Right kidney (tissue), 1 donor: ENCODE results near the gene BIRC7.

Source experiments
- DNase-seq: peaks from one replicate; pipeline ENCODE4 v3.0.0-alpha.2; 2016

Gene BIRC7

DNA sequence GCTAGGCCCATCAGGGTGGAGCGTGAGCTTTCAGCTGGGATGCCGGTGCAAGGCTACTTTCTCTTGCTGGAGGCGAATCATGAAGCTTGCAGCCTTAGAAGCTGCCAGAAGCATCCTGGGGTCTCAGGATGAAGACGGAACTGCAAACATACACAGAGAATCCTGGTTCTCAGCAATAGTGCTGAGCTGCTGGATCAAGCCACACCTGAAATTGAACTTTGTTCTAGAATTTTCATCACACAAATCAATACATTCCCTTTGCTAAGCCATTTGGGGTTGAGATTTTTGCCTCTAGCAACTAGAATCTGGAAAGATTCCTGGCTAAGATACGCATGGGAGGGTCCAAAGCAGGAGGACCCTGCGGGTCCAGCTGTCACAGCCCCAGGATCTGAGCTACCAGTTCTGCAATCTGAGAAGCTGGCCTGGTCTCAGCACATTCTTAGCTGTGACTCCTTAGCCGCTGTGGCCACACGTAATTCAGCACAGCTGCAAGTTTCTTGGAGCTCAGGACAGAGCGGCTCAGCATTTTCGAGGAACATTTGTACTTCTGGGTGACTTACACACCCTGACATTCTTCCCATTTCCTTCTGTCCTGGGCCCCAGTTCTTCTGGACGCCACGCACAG is 30.3 kb downstream of the BIRC7 start:
- DNase-seq = no peak

DNA sequence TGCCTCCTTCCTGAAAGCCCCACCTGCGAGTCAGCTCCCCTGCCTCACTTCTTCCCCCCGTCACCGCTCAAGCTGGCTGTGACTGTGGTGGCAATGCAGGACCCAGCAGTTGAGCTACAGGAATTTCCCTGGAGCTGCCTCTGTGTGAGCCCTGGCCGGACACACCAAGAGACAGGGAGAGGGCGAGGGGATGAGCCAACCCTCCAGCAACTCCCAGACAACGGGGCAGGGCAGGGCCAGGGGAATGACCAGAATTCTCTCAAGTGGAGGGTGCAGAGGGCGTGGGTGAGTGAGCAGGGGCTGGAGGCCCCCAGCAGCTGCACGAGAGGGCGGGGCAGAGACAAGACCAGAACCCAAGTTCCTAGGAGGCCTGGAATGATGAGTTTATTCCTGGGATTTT is 32.0 kb downstream of the BIRC7 start:
- no peak for DNase-seq

DNA sequence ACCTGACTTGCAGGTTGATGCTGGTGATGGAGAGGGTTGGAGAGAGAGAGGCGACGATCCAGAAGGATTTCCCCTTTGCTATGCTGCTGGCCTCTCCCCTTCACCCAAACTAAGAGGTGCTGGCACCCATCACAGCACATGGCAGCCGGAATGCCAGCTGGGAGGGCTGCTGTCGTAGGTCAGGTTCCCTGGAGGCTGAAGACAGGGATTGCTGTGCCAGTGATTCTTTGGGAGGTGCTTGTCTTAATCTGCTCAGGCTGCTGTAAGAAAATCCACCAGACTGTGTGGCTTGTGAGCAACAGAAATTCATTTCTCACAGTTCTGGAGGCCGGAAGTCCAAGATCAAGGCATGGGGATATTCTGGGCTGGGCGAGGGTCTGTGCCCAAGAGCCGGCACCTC is 32.6 kb downstream of the BIRC7 start:
- no peak for DNase-seq

DNA sequence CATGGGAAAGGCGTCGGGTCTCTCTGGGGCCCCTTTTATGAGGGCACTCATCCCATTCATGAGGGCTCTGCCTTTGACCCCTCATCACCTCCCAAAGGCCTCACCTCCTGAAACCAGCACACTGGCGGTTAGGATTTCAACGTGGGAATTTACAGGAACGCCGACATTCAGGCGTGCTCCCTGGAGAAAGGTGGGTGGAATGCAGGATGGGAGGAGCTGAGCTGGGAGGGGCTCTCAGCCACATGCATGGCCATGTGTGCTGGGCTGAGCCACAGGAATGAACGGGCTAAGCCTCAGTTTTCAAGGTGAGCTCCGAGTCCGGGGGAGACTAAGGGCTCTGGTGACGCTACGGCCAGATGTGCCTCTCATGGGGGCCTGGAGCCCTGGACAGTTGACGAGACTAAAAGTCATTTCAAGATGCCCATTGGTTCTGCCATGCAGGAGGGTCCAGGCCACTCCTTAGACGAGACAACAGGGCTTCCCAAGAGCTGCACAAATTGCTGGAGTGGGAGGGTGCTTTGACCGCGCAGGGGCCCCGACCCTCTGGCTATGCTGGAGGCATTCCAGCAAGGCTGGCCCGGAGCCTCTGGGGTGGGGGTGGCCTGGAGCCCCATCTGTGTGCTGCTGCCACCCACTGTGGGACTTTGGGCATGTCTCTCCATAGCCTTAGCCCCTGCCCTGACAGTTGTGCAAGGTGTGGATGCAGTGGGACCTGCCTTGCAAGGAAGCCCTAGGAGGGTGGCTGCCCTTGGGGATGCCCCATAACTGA is 33.1 kb downstream of the BIRC7 start:
- no peak for DNase-seq

DNA sequence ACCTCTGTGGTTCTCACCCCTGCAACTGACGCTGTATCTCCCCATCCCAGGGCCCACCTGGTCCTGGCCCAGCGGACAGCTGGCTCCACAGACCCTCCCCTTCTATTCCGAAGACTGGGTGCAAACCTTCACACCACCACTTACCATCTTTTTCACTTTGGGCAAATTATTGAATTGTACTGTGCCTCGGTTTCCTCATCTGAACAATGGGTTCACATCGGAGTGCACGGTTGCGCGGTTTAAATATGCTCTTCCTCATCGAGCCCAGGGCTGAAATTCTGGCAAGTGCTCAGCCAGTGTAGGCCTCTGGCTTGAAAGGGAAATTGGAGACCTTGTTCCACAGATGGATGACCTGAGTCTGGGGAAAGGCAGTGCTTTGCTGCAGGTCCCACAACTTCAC is 34.0 kb downstream of the BIRC7 start:
- no peak for DNase-seq

DNA sequence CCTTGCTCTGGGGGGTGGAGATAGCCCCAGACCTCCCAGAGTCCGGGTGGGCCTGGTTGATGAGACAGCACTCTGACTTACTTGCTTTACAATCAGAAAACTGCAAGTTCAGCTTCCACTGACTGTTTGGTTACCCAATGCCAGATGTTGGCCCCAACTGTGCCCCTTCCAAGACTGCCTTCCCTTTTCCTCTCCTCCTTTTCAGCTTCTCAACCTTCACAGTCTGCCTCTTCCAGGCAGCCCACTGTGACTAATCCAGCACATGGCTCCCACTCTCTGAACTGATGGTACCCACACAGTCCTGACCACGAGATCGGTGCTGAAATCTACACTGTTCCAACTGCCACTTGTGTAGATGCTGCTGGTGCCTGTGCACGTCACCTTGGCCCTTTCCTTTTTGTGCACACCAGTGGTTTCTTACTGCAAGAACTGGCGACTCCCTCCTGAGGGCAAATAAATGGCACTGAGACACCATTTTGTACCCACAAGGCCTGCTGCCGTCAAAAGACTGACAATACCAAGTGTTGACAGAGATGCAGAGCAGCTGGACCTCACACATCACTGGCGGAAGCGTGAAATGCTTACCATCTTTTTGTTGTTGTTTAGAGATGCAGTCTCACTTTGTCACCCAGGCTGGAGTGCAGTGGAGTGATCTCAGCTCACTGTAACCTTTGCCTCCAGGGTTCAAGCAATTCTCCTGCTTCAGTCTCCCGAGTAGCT is 35.1 kb downstream of the BIRC7 start:
- no peak for DNase-seq

DNA sequence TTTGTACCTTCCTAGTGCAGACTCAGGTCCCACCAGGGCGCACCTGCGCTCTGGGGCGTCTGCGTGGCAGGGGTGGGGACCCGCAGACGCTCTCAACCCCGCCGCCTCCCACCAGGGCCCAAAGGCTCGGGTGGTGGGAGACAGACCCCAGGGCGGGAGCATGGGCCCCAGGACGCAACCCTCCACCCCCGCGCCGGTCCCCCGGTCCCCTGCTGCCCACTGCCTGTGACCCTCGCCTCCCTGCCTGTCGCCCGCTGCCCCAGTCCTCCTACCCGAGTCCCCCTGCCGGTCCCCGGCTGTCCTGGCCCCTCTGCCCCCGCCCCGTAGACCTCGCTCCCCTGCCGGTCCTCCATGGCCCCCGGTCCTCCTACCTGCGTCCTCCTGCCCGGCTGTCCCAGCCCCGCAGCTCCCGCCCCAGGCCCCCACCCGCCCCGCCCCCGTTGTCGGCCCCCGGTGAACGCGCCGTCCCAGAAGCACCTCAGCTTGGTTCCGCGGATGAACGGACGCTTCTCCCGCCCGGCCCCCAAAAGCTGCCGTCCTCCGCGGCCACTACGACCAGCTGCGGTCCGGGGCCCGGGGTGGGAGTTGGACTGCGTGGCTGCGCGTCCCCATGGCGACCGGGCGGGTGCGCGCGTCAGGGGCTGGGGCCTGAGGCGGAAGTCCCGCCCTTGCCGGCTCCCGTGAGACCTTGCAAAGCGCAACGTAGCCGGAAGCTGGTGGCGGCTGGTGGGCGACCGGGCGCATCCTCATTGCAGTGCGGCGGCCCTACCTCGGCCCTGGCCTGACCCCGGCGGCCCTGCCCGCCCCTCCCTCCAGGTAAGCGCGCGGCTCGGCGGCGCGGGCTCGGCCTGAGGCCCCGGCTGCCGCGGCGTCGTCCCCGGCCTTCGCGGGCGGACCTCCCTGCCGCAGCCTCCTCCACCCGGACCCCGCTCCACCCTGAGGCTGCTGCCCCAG is 36.7 kb downstream of the BIRC7 start, which contains the start of gene ARFGAP1:
ARFGAP1 (plus strand) TSS at position 709 of the 954 bp plus-strand sequence. CDS start 2,768 bp downstream, outside the sequence.
- peak; percentile 71 for DNase-seq

DNA sequence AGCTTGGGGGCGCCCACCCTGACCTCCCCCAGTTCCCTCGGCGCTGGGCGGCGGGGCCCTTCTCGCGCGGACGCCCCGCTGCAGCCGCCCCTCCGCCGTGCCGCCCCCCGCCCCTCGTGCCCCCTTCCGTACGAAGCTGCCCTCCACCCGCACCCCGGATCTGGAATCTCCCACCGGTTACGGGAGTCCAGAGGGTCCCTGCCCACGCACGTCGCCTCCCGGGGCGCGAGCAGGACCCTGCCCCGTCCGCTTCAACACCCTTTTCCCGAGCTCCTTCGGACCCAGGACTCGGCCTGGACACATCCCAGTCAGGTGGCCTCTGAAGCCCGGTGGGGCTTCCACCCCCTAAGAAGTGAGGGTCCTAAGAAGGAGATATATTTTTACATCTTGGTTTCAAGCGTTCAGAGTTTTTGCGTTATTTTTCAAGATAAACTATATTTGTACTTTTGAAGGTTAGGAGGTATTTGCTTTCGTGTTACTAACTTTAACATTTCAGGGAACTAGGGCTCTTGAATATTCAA is 37.4 kb downstream of the BIRC7 start:
- DNase-seq = peak; percentile 10

DNA sequence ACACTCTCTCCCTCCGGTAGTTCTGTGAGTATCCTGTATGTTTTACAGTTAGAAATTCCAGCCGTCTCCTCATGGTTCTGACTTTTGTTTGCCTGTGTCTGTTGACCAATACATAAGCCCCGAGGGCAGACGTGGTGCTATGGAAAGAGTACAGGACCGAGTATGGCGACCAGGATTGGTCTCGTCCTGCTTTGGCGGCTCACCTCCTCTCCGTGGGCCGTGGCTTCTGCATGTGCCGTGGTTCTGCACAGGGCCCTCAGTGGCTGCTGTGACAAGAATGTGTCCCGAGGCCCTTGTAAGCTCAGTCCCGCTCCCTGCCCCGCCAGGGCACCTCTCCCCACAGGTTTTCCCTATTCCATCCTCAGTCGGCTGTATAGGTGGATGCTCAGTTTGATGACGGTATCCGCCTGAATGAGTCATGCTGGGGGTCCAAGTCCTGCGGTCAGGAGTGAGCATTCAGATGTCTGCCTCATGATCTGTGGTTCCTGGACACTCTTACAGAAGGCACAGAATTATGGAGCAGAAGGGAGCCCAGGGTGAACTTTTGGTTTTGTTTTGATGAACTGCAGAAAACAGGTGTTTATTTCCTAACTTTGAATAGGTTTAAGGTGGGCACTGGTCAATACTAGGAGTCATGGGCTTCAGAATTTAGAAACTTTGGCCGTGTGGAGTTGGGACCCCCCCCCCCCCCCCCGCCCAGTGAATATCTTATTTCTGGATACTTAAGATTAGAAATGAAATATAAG is 38.1 kb downstream of the BIRC7 start:
- no peak for DNase-seq

DNA sequence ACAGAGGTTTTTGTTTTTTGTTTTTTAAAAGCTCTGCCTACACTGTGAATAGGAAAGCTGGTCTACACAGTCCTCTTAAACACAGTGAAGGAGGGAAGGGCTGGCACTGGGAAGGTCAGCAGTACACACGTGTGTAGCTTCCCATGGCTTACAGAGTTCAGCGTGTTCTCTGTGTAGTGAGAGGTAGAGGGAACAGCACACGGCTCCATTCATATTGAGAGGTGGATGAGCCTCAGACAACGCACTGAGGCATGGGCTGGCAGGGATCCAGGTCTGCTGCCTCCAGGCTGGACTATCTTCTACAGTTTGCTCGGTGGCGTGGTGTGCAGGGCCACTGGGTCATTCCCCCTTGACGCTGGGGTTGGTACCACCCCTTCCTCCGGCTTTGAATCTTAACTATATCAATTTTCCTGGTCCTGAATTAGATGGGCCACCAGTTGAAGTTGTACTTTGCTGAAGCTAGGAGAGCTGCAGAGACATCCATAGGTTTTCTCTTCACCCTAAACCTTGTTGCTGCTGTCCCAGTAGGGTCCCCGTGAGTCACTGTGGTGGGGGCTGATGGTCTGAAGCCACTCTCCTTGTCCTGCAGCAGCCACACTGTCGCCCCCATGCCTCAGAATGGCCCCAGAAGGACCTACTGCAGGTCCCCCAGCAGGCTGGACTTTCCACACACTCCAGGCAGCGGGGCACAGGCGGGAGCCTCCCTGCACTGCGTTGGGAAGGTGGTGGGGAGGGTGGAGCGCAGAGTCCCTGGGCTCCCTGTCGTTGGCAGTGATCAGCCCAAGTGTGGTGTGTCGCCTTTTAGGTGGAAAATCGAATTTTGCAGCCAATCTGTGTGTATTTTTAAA is 38.9 kb downstream of the BIRC7 start:
- DNase-seq = no peak

DNA sequence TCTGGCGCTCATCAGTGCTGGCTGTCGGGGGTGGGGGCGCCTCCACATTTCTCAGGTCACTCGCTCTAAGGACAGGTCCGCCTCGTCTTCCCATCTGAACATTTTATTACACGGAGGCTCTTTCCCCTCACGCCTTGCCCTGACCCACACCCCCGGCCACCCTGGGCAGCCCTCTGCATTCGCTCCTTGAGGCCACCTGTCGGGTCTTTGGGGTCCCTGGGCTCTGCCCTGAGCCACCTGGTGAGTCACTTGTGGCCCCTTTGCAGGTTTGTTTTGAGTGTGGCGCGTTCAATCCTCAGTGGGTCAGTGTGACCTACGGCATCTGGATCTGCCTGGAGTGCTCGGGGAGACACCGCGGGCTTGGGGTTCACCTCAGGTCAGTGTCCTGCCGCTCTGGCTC is 40.1 kb downstream of the BIRC7 start:
- no peak for DNase-seq

DNA sequence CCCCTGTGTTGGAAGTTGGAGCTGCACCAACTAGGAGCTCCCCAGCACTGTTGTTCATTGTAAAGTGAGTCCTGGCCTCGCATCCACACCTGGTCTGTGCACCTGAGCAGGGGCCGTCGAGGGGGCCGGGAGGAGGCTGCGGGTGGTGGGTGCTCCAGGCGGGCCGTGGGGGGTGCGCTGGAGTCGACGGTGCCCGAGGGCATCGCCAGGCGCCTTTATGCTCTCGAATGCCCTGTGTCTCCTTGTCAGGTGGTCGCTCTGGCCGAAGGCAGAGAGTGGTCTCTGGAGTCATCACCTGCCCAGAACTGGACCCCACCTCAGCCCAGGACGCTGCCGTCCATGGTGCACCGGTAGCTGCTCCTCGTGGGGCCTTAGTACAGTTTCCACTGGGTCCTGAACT is 41.3 kb downstream of the BIRC7 start:
- DNase-seq = no peak

DNA sequence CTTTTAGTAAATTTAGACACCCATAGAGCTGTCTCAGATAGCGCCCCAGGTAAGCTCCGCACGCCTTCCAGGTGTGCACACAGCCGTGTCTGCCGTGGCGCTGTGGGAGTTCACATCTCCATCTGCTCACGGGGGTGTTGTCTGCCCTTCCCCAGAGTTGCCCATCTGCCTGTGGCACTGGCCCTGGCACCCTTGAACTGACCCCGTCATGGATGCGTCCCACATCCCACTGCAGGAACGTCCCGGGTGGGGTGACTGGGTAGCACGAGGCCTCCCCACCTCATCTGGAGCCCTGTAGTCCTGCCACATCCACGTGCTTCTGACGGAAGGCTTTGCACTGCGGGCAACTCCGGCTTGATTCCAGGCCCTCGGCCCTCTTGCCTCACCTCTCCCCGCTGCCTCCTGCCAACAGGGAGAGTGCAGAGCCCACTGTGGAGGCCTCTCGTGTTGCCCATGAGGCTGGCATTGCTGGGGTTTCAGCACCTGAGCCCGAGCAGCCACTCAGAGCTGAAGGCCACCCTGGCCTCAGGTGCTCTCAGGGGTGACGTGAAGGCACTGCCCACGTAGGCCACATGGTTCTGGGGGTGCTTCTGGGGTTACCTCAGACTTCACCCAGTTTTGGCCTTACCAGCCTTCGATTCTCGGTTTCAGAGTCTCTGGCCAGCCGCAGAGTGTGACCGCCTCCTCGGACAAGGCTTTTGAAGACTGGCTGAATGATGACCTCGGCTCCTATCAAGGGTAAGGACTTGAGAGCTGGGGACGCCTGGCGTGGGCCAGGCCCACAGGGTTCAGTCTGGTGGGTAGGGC is 42.0 kb downstream of the BIRC7 start:
- DNase-seq = no peak

DNA sequence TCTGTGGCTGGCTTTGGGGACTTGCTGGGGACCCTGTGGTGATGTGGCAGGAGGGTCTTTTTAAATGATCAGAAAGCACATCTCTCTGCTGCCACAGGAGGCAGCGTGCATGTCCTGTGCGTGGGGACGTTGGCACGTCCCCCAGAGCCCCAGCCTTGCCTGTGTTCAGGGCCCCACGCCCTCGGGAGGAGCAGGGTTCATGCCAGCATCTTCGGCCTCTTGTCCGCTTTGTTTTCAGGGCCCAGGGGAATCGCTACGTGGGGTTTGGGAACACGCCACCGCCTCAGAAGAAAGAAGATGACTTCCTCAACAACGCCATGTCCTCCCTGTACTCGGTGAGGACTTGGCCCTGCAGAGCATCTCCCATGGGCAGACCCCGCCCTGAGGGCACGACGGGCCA is 43.0 kb downstream of the BIRC7 start:
- no peak for DNase-seq

DNA sequence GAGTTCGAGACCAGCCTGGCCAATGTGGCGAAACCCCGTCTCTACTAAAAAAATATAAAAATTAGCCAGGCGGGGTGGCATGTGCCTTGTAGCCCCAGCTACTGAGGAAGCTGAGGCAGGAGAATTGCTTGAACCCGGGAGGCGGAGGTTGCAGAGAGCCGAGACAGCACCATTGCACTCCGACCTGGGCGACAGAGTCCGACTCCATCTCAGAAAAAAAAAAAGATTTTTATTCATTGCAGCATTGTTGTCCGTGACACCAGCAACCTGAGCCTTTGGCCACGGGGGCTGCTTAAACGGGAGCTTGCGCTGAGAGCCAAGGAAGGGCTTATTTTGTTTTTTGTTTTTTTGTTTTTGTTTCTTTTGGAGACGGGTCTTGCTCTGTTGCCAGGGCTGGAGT is 44.2 kb downstream of the BIRC7 start:
- no peak for DNase-seq

DNA sequence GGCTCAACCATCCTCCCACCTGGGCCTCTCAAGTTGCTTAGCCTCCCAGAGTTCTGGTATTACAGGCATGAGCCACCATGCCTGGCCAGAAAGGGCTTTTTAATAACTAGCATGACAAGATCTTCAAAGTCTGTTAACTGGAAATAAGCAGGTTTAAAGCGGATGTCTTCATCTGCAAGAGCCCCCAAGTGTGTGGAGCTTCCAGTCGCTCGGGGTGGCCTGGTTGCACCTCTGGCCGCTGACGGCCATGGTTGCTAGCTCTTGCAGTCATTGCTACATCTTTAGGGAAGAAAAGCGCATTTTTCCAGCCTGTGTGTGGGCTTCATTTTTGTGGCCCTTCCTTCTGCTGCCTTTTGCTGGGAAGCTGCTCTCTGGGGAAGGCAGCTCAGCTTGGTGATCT is 44.7 kb downstream of the BIRC7 start:
- no peak for DNase-seq

DNA sequence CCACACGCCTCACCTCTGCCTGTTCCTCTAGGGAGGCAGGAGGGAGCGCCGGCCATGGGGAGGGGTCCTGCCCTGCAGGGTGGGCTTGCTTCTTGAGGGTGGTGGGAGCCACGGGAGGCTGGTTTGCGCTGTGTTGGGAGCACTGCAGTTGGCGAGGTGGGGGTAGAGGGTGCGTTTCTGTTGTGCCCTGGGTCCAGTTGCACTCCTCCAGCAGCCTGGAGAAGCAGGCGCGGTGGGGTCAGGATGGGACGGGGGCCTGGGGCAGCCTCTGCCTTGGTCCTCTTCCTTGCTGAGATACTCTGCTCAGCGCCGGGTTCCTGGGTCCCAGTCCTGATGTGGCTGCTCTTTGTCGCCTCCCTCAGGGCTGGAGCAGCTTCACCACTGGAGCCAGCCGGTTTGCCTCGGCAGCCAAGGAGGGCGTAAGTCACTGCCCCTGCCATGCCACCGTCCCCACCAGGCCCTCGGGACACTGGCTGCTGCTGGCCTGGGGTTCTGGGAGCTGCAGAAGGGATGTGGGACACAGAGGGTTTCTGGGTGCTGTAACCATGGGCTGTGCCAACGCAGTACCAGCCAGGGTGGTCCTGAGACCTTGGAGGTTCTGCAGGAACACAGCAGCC is 45.3 kb downstream of the BIRC7 start:
- DNase-seq = no peak

DNA sequence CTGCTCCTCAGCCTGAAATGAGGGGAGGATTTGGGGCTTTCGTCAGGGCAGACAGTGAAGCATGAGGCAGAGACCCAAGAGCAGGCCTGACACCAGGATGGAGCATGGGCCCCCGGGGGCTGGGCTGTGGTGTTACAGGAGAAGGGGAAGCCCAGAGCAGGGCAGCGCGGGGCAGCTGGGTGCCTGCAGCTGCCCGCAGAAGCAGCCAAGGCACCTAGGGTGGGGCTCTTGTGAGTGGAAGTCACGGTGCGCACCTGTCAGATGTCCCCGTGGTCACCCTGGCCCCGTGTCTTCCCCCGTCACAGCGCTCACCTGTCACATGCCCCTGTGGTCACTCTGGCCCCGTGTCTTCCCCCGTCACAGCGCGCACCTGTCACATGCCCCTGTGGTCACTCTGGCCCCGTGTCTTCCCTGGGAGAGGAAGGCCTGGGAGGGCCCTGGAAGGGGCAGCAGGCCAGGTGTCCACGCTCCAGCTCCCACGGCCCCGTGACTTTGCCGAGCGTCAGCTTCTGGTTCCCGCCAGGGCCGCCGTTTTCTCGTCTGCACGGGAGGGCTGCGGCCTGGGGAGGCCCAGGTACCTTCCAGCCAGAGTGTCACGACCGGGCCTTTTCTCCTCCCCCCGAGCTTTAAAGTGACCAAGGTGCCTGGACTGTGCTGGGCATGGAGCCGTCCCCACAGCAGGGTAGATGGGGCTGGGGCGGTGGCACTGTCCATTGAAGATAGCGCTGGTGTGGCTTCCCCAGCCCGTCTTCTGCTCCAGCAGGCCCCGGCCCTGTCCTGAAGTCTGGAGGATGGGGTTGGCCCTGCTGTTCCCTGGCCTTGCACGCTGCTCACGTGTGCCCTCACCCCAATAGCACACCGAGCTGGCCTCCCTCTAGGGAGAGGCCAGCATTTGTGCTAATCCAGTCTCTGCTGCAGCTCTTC is 46.3 kb downstream of the BIRC7 start:
- no peak for DNase-seq
